ENCODE measurements around the gene OR5W2. TPM values are rescaled to one million over a fixed set of nuclear protein-coding genes. Genes with fewer than 3 reads are reported as not detected.

The OR5W2 gene
- total RNA-seq, 1 donor from 2014 or later = not detected

Other genes with a start within 250 kb of the OR5W2 start
- not detected for gene OR5D13, start 141.1 kb downstream of the OR5W2 start, total RNA-seq (ENCODE audit: unreplicated experiment)
- not detected for gene OR5D14, start 119.0 kb downstream of the OR5W2 start, total RNA-seq (ENCODE audit: unreplicated experiment)
- not detected for gene OR5L1, start 103.2 kb downstream of the OR5W2 start, total RNA-seq (ENCODE audit: unreplicated experiment)
- gene OR5D18, start 95.0 kb downstream of the OR5W2 start, total RNA-seq (ENCODE audit: unreplicated experiment) = not detected
- not detected for gene OR5L2, start 87.4 kb downstream of the OR5W2 start, total RNA-seq (ENCODE audit: unreplicated experiment)
- gene OR5D16, start 75.8 kb downstream of the OR5W2 start, total RNA-seq (ENCODE audit: unreplicated experiment) = not detected
- gene TRIM51, start 31.3 kb downstream of the OR5W2 start, total RNA-seq (ENCODE audit: unreplicated experiment) = not detected
- not detected for gene OR5I1, start 21.8 kb upstream of the OR5W2 start, total RNA-seq (ENCODE audit: unreplicated experiment)
- not detected for gene OR10AG1, start 55.4 kb upstream of the OR5W2 start, total RNA-seq (ENCODE audit: unreplicated experiment)
- gene OR5F1, start 80.0 kb upstream of the OR5W2 start, total RNA-seq (ENCODE audit: unreplicated experiment) = not detected
- not detected for gene OR5AS1, start 113.1 kb upstream of the OR5W2 start, total RNA-seq (ENCODE audit: unreplicated experiment)
- not detected for gene OR8I2, start 178.7 kb upstream of the OR5W2 start, total RNA-seq (ENCODE audit: unreplicated experiment)
- gene OR8H2, start 189.1 kb upstream of the OR5W2 start, total RNA-seq (ENCODE audit: unreplicated experiment) = not detected
- gene OR8H3, start 207.8 kb upstream of the OR5W2 start, total RNA-seq (ENCODE audit: unreplicated experiment) = not detected
- not detected for gene OR8J3, start 225.6 kb upstream of the OR5W2 start, total RNA-seq (ENCODE audit: unreplicated experiment)
- not detected for gene OR8K5, start 245.7 kb upstream of the OR5W2 start, total RNA-seq (ENCODE audit: unreplicated experiment)